B cell (primary cell): Measurements from ENCODE around the gene CMIP. TPM values are rescaled to one million over a fixed set of nuclear protein-coding genes. Genes with fewer than 3 reads are reported as not detected.

ENCODE experiments used
- ATAC-seq: fragments of 200-7000 bp; cut with Tn5 transposase; one replicate; pipeline ENCODE4 v1.10.0; 2021; ENCODE audit warnings: low read depth, mild to moderate bottlenecking, moderate number of reproducible peaks, moderate library complexity
- CTCF ChIA-PET: fragments of 350-600 bp; sonication (Branson Sonifier 250); formaldehyde crosslinking; loops from one replicate; lab custom pipeline; 2021; ENCODE audit warnings: antibody characterized with exemption, inconsistent platforms; lab: Charles Lee
- POLR2A ChIA-PET: fragments of 350-600 bp; sonication (Branson Sonifier 250); formaldehyde crosslinking; loops from one replicate; lab custom pipeline; 2021; ENCODE audit warnings: antibody characterized with exemption; lab: Charles Lee
- DNase-seq: peaks from one replicate; pipeline ENCODE4 v3.0.0; 2013
- H2AFZ ChIP-seq: 2 replicates; pipeline ENCODE4 v1.6.1; 2012; ENCODE audit warnings: mild to moderate bottlenecking, low read depth, low read length; ENCODE audit not compliant: insufficient read depth, poor library complexity, severe bottlenecking
- H3K27ac ChIP-seq, 2 donors: 1 replicate in 1 of 2; 2 replicates in 1 of 2; pipeline ENCODE4 v1.5.1; 2012 to 2013; ENCODE audit warnings: low read length in 2 of 2, mild to moderate bottlenecking in 2 of 2, moderate library complexity in 1 of 2
- H3K27me3 ChIP-seq, 4 experiments: fragments of 200-600 bp in 1 of 4; sonication (generic) in 1 of 4; replicated peaks in 1 of 4; 1 replicate in 2 of 4; 2 replicates in 2 of 4; pipeline versions ENCODE4 v1.6.1 to v1.7.0; 2013 to 2016; ENCODE audit warnings: low read length in 3 of 4, mild to moderate bottlenecking in 2 of 4, mixed read lengths in 1 of 4, moderate library complexity in 1 of 4; ENCODE audit not compliant: insufficient read depth in 4 of 4, control insufficient read depth in 3 of 4; ENCODE audit errors: control extremely low read depth in 1 of 4
- H3K36me3 ChIP-seq, 2 experiments: replicated peaks in 1 of 2; 1 replicate in 1 of 2; 2 replicates in 1 of 2; pipeline versions ENCODE4 v1.6.1 to v1.7.1; 2013; ENCODE audit warnings: low read length in 1 of 2; ENCODE audit not compliant: insufficient read depth in 2 of 2, control insufficient read depth in 1 of 2; ENCODE audit errors: control extremely low read depth in 1 of 2, extremely low read depth in 1 of 2
- H3K4me1 ChIP-seq, 2 donors: fragments of 200-600 bp in 1 of 2; sonication (generic) in 1 of 2; 1 replicate in 1 of 2; 2 replicates in 1 of 2; pipeline versions ENCODE4 v1.5.1 to v1.6.1; 2013 to 2017; ENCODE audit warnings: low read length in 2 of 2; ENCODE audit not compliant: control insufficient read depth in 2 of 2, insufficient read depth in 2 of 2
- H3K4me2 ChIP-seq: replicated peaks from 2 replicates; pipeline ENCODE3; 2012; ENCODE audit warnings: mild to moderate bottlenecking, low read depth, low read length; ENCODE audit not compliant: poor library complexity, severe bottlenecking
- H3K4me3 ChIP-seq, 5 experiments: fragments of 200-600 bp in 1 of 5; sonication (generic) in 1 of 5; 1 replicate in 3 of 5; 2 replicates in 2 of 5; pipeline versions ENCODE4 v1.5.1 to v1.7.0; 2011 to 2016; ENCODE audit warnings: low read length in 4 of 5, mild to moderate bottlenecking in 4 of 5, low read depth in 2 of 5, control low read depth in 1 of 5, moderate library complexity in 1 of 5; ENCODE audit not compliant: insufficient read depth in 1 of 5; ENCODE audit errors: control extremely low read depth in 1 of 5, extremely low read depth in 1 of 5
- H3K79me2 ChIP-seq: fragments of 200-600 bp; sonication (generic); one replicate; pipeline ENCODE4 v1.6.0; 2016; ENCODE audit warnings: low read length; ENCODE audit not compliant: control insufficient read depth, insufficient read depth
- H3K9ac ChIP-seq: fragments of 200-600 bp; sonication (generic); 2 replicates; pipeline ENCODE4 v1.6.1; 2017; ENCODE audit warnings: mild to moderate bottlenecking, low read length, moderate library complexity
- H3K9me3 ChIP-seq, 3 donors: one replicate each; pipeline versions ENCODE4 v1.6.1 to v1.7.1; 2013; ENCODE audit warnings: low read length in 2 of 3; ENCODE audit not compliant: control insufficient read depth in 2 of 3, insufficient read depth in 1 of 3; ENCODE audit errors: control extremely low read depth in 1 of 3
- H4K20me1 ChIP-seq: 2 replicates; pipeline ENCODE4 v1.6.0; 2012; ENCODE audit warnings: mild to moderate bottlenecking, low read length; ENCODE audit not compliant: insufficient read depth, control insufficient read depth, poor library complexity, severe bottlenecking
- H3K27ac Mint-ChIP-seq: one replicate; pipeline ENCODE4 v1.8.0; 2021; ENCODE audit warnings: mixed read lengths
- H3K27me3 Mint-ChIP-seq: one replicate; pipeline ENCODE4 v1.8.0; 2021; ENCODE audit warnings: mixed read lengths
- H3K4me1 Mint-ChIP-seq: one replicate; pipeline ENCODE4 v1.8.0; 2021; ENCODE audit warnings: mixed read lengths
- H3K4me3 Mint-ChIP-seq: one replicate; pipeline ENCODE4 v1.8.0; 2021; ENCODE audit warnings: mixed read lengths
- H3K9me3 Mint-ChIP-seq: one replicate; pipeline ENCODE4 v1.8.0; 2022; ENCODE audit warnings: mixed read lengths; ENCODE audit not compliant: insufficient read depth
- CTCF ChIP-seq: fragments of 200-600 bp; IDR thresholded peaks from one replicate; pipeline ENCODE4 v1.8.0; 2022; ENCODE audit warnings: antibody characterized with exemption, mild to moderate bottlenecking
- EZH2 ChIP-seq: IDR thresholded peaks from 2 replicates; pipeline ENCODE4 v1.6.1; 2012; ENCODE audit warnings: borderline replicate concordance, low read depth, mild to moderate bottlenecking, moderate library complexity, low read length; ENCODE audit not compliant: insufficient read depth, poor library complexity, severe bottlenecking
- WGBS: methylation state at CpG from one replicate; pipeline ENCODE4 v1.1.5; 2013; ENCODE audit warnings: missing lambda C conversion rate; ENCODE audit not compliant: insufficient coverage; 5-methylcytosine and 5-hydroxymethylcytosine counted together
- intact Hi-C: fragments of 100-400 bp; cut with micrococcal nuclease; formaldehyde crosslinking; loops from one replicate; pipeline ENCODE4 v1.10.0; 2022
- polyA plus RNA-seq: library from polyadenylated mRNA; depleted of rRNA; stranded (reverse); fragments of >200 nt; gene quantifications from 2 replicates; pipeline ENCODE4 v1.2.3, GENCODE V29; 2012
- total RNA-seq, 2 donors: library from RNA; stranded (reverse); fragments of 120-200 nt in 1 of 2; gene quantifications; 1 replicate in 1 of 2; 2 replicates in 1 of 2; pipeline versions ENCODE4 v1.2.3 to v1.2.4, GENCODE V29; 2013 to 2022

CMIP gene
- total and polyA plus RNA-seq, 2 donors (not counting 1 experiment from before 2014, with no cell fraction given): 27.1 to 155 TPM

- Histone ChIP-seq H3K9ac (no peak overlapping the region), H2AFZ (no peak overlapping the region), H3K4me1 (no peaks in the 10 kb centered on the region), H3K36me3 (peaks cover 2 to 81% of the 10 kb centered on the region in 2 experiments), H3K27me3 (no peaks in the 10 kb centered on the region), H4K20me1 (no peaks in the 10 kb centered on the region), H3K9me3 (no peaks in the 10 kb centered on the region), H3K27ac (no peak overlapping the region), H3K4me3 (no peak overlapping the region), H3K4me2 (no peak overlapping the region), H3K79me2 (no peaks in the 10 kb centered on the region)
- Mint-ChIP-seq H3K27me3 (no peaks in the 10 kb centered on the region), H3K27ac (no peak overlapping the region), H3K9me3 (no peaks in the 10 kb centered on the region), H3K4me1 (no peaks in the 10 kb centered on the region), H3K4me3 (no peak overlapping the region)
- POLR2A ChIA-PET: no interaction called here
- no peak for DNase-seq
- 98% methylated on average over 13 of the region's 13 CpGs for WGBS
- intact Hi-C loops: no loop called here
- CTCF ChIA-PET: no interaction called here
- ATAC-seq: no peak
- no peak for TF ChIP-seq EZH2
- TF ChIP-seq CTCF: no peak
These were observed 260.7 kb downstream of the CMIP start for GRCh38 chr16:81705261-81705660.

- no peak overlapping the region for H3K4me3 Mint-ChIP-seq
- no peaks in the 10 kb centered on the region for H3K27me3 ChIP-seq
- no peaks in the 10 kb centered on the region for H3K27me3 Mint-ChIP-seq
- intact Hi-C loops: no loop called here
- H3K9me3 ChIP-seq: no peaks in the 10 kb centered on the region
- no peak overlapping the region for H3K27ac ChIP-seq
- no peak for TF ChIP-seq EZH2
- TF ChIP-seq CTCF: no peak
- no peaks in the 10 kb centered on the region for H3K4me1 ChIP-seq
- ATAC-seq (no peak), DNase-seq (no peak)
- no peaks in the 10 kb centered on the region for H3K9me3 Mint-ChIP-seq
- no peaks in the 10 kb centered on the region for H3K4me1 Mint-ChIP-seq
- WGBS: 98% methylated on average over 22 of the region's 26 CpGs
- no peak overlapping the region for H2AFZ ChIP-seq
- H3K27ac Mint-ChIP-seq: no peak overlapping the region
- no peaks in the 10 kb centered on the region for H3K79me2 ChIP-seq
- no peak overlapping the region for H3K4me2 ChIP-seq
- peaks cover 2 to 67% of the 10 kb centered on the region in 2 experiments for H3K36me3 ChIP-seq
- ChIA-PET POLR2A (no interaction called here), CTCF (no interaction called here)
- no peak overlapping the region for H3K9ac ChIP-seq
- no peak overlapping the region for H3K4me3 ChIP-seq
- H4K20me1 ChIP-seq: no peaks in the 10 kb centered on the region
These were observed 262.0 kb downstream of the CMIP start for GRCh38 chr16:81706327-81707295.
